ENCODE data around the gene CACNA2D4.
"Not testable (repeated sequence)": the region's sequence is repeated elsewhere in the genome, so short reads cannot be mapped to it uniquely, and the experiment has no call there.

The CACNA2D4 gene

DNA sequence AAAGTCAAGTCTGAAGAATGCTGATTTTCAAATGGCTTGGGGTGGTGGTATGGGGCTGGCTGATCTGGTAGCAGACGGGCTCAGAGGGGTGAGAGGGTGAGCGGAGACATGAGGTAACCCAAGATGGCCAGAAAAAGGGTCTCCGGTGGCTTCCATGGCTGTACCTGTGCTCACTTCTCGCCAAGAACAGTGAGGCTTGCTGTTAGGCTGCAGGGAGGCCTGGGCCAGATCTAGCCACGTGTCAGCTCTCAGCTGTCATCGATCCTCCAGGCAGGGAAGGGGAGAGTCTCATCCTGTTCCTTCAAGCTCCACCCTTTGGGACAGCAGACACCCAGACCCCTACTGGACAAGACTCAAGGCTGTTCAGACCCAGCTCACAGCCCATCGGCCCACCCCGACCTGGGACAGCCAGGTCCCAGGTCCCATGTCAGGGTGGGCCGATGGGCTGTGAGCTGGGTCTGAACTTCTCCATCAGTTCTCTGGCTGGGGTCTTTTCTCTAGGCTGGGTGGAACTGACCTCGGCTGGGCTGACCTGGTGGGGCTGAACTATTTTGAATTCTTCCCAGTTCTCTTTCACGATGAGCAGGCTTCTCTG is 89.0 kb downstream of the CACNA2D4 start:
- no peak for DNase-seq

DNA sequence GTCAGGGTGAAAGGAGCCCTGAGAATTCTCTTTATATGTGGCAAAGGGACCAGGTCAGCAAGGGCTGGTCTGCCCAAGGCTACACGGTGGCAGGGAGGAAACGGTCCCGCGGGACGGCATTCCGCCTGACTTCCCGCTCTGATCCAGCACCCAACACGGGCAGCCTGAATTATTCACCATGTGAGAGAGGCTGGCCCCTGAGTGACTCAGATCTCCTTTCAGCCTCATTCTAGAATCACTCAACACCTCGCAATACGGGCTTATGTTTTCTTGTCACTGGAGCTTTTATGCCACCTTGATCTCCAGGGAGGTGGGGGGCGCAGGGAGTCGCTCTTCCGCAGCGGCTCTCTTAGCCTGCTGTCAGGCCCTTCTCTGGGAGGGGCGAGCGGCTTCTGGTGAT is 89.6 kb downstream of the CACNA2D4 start:
- DNase-seq = no peak

GRCh38 chr12:1827826-1828805 is 90.3 kb downstream of the CACNA2D4 start:
- DNase-seq = no peak

DNA sequence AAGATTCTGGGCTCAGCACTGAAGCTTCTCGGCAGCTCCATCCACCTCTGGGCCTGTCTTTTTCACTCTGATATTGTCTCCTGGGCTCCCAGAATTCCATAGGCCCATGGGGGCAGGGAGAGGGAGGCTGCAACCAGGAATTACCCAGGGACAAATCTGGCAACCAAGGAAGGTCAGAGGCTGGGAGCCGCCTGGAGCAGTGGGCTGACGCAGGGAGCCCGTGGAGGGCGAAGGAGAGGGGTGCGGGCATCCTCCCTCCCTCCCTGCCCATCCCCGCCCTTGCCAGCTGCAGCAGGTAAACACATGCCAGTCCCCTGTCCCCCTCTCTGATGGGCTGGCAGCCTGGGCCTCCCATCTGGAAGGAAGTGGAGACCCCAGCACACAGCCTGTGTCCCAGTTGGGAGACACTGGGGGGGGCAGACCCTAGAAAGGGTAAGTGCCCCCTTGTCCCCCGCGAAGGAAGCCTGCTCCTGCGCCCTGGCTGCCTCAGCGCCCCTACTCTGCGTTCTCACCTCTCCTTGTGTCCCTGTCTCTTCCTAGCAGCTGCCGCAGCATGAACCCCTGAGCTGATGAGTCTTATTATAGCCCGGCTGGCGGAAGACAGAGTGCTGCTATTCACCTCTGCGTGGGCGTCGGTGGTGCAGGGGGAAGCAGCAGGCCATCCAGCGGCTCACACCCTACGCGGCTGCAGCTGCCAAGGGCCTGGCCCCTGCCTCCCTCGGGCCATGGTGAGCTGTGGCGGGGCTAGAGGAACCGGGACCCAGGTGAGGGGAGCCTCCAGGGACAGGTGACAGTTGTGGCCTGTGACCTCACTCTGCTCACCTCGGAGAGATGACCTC is 91.4 kb downstream of the CACNA2D4 start:
- no peak for DNase-seq

GRCh38 chr12:1826401-1826800 is 92.1 kb downstream of the CACNA2D4 start:
- no peak for DNase-seq

GRCh38 chr12:1825382-1826102 is 92.9 kb downstream of the CACNA2D4 start:
- no peak for DNase-seq

DNA sequence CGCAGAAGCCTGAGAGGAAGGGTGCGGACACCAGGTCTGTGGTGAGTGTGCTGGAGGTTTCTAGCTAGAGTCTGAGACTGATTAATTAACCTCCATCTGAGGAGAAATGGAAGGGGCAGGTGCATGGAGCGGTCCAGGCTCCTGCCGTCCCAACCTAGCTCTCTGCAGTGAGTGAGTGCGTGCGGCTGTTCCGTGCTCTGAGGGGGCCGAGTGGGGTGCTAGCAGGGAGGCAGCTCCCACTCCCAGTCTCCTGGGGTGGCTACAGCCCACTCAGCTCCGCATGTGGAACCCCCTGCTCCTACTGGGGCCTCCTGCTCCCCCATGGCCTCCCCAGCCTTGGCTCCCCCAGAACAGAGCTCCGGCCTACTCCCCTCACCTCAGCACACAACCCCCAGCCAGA is 95.2 kb downstream of the CACNA2D4 start:
- DNase-seq = no peak

DNA sequence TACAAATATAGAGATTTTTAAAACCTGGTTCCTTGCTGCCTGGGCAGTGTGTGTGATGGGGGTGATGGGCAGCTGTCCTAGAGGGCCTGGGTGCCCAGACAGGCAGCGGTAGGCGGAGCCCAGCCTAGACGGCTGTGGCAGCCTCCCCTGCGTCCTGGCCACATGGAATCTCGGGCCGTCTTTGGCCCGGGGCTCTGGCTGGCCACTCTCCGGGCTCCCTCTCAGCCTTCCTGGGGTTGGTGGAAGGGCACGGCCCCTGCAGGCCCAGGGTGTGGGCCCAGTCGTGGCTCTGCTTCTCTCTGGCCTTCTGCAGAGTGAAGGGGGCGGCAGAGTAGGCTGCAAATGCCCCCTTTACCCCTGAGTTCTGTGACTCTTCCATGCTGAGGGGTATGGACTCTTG is 95.8 kb downstream of the CACNA2D4 start:
- no peak for DNase-seq

GRCh38 chr12:1821805-1822204 is 96.6 kb downstream of the CACNA2D4 start:
- no peak for DNase-seq

GRCh38 chr12:1820896-1821291 is 97.6 kb downstream of the CACNA2D4 start:
- no peak for DNase-seq

- peak; percentile 21 for DNase-seq
Measured at GRCh38 chr12:1820191-1820895, 98.1 kb downstream of the CACNA2D4 start, which contains the start of gene LRTM2. TSS of gene LRTM2 (plus strand) at chr12:1820565. CDS start at chr12:1828149, 7,584 bp downstream.

DNA sequence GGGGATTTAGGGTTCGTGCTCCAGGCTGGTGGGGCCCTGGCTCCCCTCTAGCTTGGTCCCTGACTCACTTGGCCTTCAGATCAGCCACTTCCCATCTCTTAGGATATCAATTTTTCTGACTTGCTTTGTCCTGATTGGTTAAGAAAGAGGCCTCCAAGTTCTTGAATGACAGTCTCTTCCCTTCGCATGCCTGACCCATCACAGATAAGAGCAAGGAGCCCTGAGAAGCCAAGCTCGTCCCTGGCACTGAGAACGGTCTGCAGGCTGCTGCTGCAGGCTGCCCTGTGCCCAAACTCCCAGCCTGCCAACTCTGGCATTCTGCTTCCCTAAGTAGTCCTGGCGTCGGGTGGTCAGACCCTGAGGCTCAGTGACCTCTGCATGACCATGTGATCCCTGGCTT is 98.9 kb downstream of the CACNA2D4 start:
- no peak for DNase-seq

- DNase-seq = no peak
Measured at GRCh38 chr12:1819050-1819449, 99.4 kb downstream of the CACNA2D4 start.

DNA sequence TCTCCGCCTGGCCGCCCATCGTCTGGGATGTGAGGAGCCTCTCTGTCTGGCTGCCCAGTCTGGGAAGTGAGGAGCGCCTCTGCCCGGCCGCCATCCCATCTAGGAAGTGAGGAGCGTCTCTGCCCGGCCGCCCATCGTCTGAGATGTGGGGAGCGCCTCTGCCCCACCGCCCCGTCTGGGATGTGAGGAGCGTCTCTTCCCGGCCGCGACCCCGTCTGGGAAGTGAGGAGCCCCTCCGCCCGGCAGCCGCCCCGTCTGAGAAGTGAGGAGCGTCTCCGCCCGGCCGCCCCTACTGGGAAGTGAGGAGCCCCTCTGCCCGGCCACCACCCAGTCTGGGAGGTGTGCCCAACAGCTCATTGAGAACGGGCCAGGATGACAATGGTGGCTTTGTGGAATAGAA is 100.5 kb downstream of the CACNA2D4 start:
- DNase-seq = not testable (repeated sequence)

- no peak for DNase-seq
Measured at GRCh38 chr12:1816730-1817348, 101.6 kb downstream of the CACNA2D4 start.

- no peak for DNase-seq
Measured at GRCh38 chr12:1815814-1816729, 102.4 kb downstream of the CACNA2D4 start.

GRCh38 chr12:1815108-1815507 is 103.3 kb downstream of the CACNA2D4 start:
- no peak for DNase-seq

- no peak for DNase-seq
Measured at GRCh38 chr12:1814266-1814665, 104.2 kb downstream of the CACNA2D4 start.

- no peak for DNase-seq
Measured at GRCh38 chr12:1812650-1813302, 105.7 kb downstream of the CACNA2D4 start.

- DNase-seq = no peak
Measured at GRCh38 chr12:1811948-1812291, 106.5 kb downstream of the CACNA2D4 start.

All from NCI-H1092 treated with DMSO at 0.1 percent for 48 hours (cell line).